Heart left ventricle (tissue), 16 donors: Measurements from ENCODE around the gene TAOK1. TPM values are rescaled to one million over a fixed set of nuclear protein-coding genes. Genes with fewer than 3 reads are reported as not detected.
"Not testable (repeated sequence)": the region's sequence is repeated elsewhere in the genome, so short reads cannot be mapped to it uniquely, and the experiment has no call there.

ENCODE experiments used
- ATAC-seq, 4 donors: fragments of 200-7000 bp; cut with Tn5 transposase; one replicate each; pipeline ENCODE4 v1.9.1; 2020 to 2022; ENCODE audit warnings: moderate library complexity in 4 of 4, mild to moderate bottlenecking in 3 of 4, moderate number of reproducible peaks in 1 of 4
- DNase-seq, 5 donors: peaks; one replicate each; pipeline ENCODE4 v3.0.0-alpha.2; 2020
- H3K27ac ChIP-seq, 12 donors: fragments of 200-600 bp; sonication (generic) in 4 of 12; one replicate each; pipeline versions ENCODE4 v1.5.0 to v1.8.0; 2016 to 2022; ENCODE audit warnings: mild to moderate bottlenecking in 2 of 12
- H3K27me3 ChIP-seq, 9 donors: fragments of 200-600 bp; sonication (generic) in 2 of 9; one replicate each; pipeline versions ENCODE4 v1.5.1 to v1.8.0; 2016 to 2022; ENCODE audit warnings: mild to moderate bottlenecking in 3 of 9
- H3K36me3 ChIP-seq, 9 donors: fragments of 200-600 bp; sonication (generic) in 2 of 9; one replicate each; pipeline versions ENCODE4 v1.5.0 to v1.8.0; 2018 to 2022; ENCODE audit warnings: mild to moderate bottlenecking in 2 of 9
- H3K4me1 ChIP-seq, 12 donors: fragments of 200-600 bp; sonication (generic) in 4 of 12; one replicate each; pipeline versions ENCODE4 v1.5.0 to v1.8.0; 2016 to 2022; ENCODE audit warnings: mild to moderate bottlenecking in 3 of 12
- H3K4me3 ChIP-seq, 12 donors: fragments of 200-600 bp; sonication (generic) in 4 of 12; one replicate each; pipeline versions ENCODE4 v1.5.0 to v1.8.0; 2017 to 2022; ENCODE audit warnings: mild to moderate bottlenecking in 9 of 12, moderate library complexity in 4 of 12
- H3K9me3 ChIP-seq, 12 donors: fragments of 200-600 bp; sonication (generic) in 4 of 12; one replicate each; pipeline versions ENCODE4 v1.5.0 to v1.8.0; 2016 to 2022; ENCODE audit warnings: mild to moderate bottlenecking in 1 of 12
- POLR2A ChIP-seq, 2 donors: fragments of 450-650 bp; IDR thresholded peaks; one replicate each; pipeline ENCODE4 v1.6.1; 2017; ENCODE audit warnings: antibody characterized with exemption in 2 of 2, mild to moderate bottlenecking in 2 of 2, moderate library complexity in 2 of 2
- WGBS, 4 donors: extraction: QIAGEN DNeasy Blood & Tissue Kit in 2 of 4; methylation state at CpG; one replicate each; pipeline versions ENCODE4 v1.1.5 to v1.1.7; 2013 to 2018; 5-methylcytosine and 5-hydroxymethylcytosine counted together
- intact Hi-C, 10 donors: fragments of 100-400 bp; cut with DNase I; formaldehyde crosslinking; loops; one replicate each; pipeline versions ENCODE4 v1.11.1 to v1.14.2; 2022
- polyA plus RNA-seq, 2 donors: library from polyadenylated mRNA; stranded (reverse); fragments of 200-250 nt; gene quantifications; one replicate each; pipeline ENCODE4 v1.2.3, GENCODE V29; 2013
- total RNA-seq, 9 donors: library from RNA; depleted of rRNA in 2 of 9; stranded (reverse); fragments of >200 nt in 2 of 9; fragmentation: NEBNext Ultra II Directional in 3 of 9; extraction: Animal tissue kit (Norgen Biotek cat#: 25700) in 3 of 9; gene quantifications; one replicate each; pipeline versions ENCODE4 v1.1.0 to v1.2.4, GENCODE V29; 2016 to 2023
- TF ChIP-seq, protein P1 (sequence below), 12 donors: fragments of 200-600 bp; sonication (generic) in 4 of 12; IDR thresholded peaks; one replicate each; pipeline versions ENCODE4 v1.5.0 to v1.8.0; 2018 to 2022; ENCODE audit warnings: antibody characterized with exemption in 12 of 12, mild to moderate bottlenecking in 5 of 12
- donor health status: ischemic (EF 13 %, LVEDD 7.1; RV severe dilation, severe dysfunction).
- donor health status: healthy with polysubstance abuse.
- donor health status: DM: no; HTN: yes; CAD: no.
- donor health status: DM: no; HTN: no; CAD: no.
- donor health status: ischemic (EF 25% LVEDD 6.9; RV normal size, moderate dysfunction).
- donor health status: ischemic (EF 25% LVEDD 5.7; RV mildly dilated, moderate dysfunction).
- donor health status: healthy.
- donor health status: DM: yes; HTN: yes; CAD: no.
- donor health status: ischemic (EF 35%, LVEDD 5.7; RV mildly dilated, moderate dysfunction).
- donor health status: nonischemic (EF 11% LVEDD 7.7; RV severe dilation, severe dysfunction).
- donor health status: DM: yes; HTN: yes; CAD: no.
- donor health status: PGD.
- donor health status: ischemic (EF 29% LVEDD 5.4; RV normal size, mild dysfunction).
- donor health status: nonischemic (EF 23%, LVEDD 6.1; RV moderate dilation, normal function).

The TAOK1 gene
- total and polyA plus RNA-seq, 11 donors: 9.2 to 81.2 (median 59.0) TPM

DNA sequence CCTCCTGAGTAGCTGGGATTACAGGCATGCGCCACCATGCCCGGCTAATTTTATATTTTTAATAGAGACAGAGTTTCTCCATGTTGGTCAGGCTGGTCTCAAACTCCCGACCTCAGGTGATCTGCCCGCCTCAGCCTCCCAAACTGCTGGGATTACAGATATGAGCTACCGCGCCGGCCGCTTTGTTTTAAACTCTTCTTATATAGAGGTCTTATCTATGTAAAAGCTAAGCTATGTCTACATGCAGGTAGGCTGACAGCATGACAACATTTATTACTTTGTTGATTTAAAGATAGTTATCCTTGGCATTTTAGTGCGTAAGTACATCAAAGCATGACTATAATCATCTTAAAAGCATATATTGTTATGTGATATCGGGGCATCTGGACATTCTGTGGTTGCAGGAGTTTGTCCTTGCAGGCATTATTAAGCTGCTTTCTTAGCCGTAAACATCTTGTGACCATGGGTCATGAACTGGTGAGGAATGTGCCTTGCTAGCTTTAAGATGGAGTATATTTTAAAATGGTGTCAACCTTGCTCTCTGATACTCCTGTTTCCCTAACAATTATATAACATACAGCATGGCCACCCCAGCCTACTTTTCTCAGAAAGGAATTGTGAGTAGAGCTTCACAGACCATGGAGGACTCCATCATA, 45.8 kb upstream of the TAOK1 start:
- intact Hi-C loops: no loop called here
- ATAC-seq (no peak), DNase-seq (no peak)
- Histone ChIP-seq H3K4me3 (no peak overlapping the region), H3K27me3 (peaks cover 0 to 5% (median 0%) of the 10 kb centered on the region in 9 donors), H3K9me3 (no peaks in the 10 kb centered on the region), H3K4me1 (no peaks in the 10 kb centered on the region), H3K27ac (no peak overlapping the region), H3K36me3 (no peaks in the 10 kb centered on the region)
- TF ChIP-seq POLR2A (IDR thresholded peaks at IDR 0.05): no peak
- TF ChIP-seq, protein P1, sequence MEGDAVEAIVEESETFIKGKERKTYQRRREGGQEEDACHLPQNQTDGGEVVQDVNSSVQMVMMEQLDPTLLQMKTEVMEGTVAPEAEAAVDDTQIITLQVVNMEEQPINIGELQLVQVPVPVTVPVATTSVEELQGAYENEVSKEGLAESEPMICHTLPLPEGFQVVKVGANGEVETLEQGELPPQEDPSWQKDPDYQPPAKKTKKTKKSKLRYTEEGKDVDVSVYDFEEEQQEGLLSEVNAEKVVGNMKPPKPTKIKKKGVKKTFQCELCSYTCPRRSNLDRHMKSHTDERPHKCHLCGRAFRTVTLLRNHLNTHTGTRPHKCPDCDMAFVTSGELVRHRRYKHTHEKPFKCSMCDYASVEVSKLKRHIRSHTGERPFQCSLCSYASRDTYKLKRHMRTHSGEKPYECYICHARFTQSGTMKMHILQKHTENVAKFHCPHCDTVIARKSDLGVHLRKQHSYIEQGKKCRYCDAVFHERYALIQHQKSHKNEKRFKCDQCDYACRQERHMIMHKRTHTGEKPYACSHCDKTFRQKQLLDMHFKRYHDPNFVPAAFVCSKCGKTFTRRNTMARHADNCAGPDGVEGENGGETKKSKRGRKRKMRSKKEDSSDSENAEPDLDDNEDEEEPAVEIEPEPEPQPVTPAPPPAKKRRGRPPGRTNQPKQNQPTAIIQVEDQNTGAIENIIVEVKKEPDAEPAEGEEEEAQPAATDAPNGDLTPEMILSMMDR (IDR thresholded peaks at IDR 0.05): no peak
- 88 to 94% (median 91%) methylated on average over 11 of the region's 11 CpGs for WGBS, 4 donors

GRCh38 chr17:29345066-29345465, 45.1 kb upstream of the TAOK1 start:
- TF ChIP-seq, protein P1 (IDR thresholded peaks at IDR 0.05): no peak
- no peak for TF ChIP-seq POLR2A (IDR thresholded peaks at IDR 0.05)
- 75 to 81% (median 79%) methylated on average over 3 of the region's 3 CpGs for WGBS, 4 donors
- Histone ChIP-seq H3K9me3 (no peaks in the 10 kb centered on the region), H3K36me3 (no peaks in the 10 kb centered on the region), H3K27me3 (peaks cover 0 to 5% (median 0%) of the 10 kb centered on the region in 9 donors), H3K4me1 (no peaks in the 10 kb centered on the region), H3K27ac (no peak overlapping the region), H3K4me3 (no peak overlapping the region)
- intact Hi-C loops: no loop called here
- DNase-seq: no peak
- no peak for ATAC-seq

- H3K27me3 ChIP-seq, H3K36me3 ChIP-seq, H3K9me3 ChIP-seq, DNase-seq, H3K4me3 ChIP-seq, H3K27ac ChIP-seq, ATAC-seq, H3K4me1 ChIP-seq, intact Hi-C loops: not testable (repeated sequence)
- 93 to 96% (median 94%) methylated on average over 11 of the region's 11 CpGs for WGBS, 4 donors
Measured at GRCh38 chr17:29345470-29345869, 44.7 kb upstream of the TAOK1 start.

DNA sequence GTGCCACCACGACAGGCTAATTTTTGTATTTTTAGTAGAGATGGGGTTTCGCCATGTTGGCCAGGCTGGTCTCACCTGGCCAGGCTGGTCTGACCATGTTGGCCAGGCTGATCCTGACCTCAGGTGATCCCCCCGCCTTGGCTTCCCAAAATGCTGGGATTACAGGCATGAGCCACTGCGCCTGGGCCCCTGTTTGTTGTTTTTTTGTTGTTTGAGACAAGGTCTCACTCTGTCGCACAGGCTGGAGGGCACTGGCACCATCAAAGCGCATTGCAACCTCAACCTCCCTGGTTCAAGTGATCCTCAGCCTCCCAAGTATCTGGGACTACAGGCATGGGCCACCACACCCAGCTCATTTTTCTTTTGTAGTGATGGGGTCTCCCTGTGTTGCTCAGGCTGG, 43.7 kb upstream of the TAOK1 start:
- H3K4me3 ChIP-seq: no peak overlapping the region
- DNase-seq (no peak), ATAC-seq (no peak)
- H3K9me3 ChIP-seq: no peaks in the 10 kb centered on the region
- peaks cover 0 to 5% (median 0%) of the 10 kb centered on the region in 9 donors for H3K27me3 ChIP-seq
- no peaks in the 10 kb centered on the region for H3K4me1 ChIP-seq
- TF ChIP-seq, protein P1 (IDR thresholded peaks at IDR 0.05): no peak
- TF ChIP-seq POLR2A (IDR thresholded peaks at IDR 0.05): no peak
- H3K36me3 ChIP-seq: no peaks in the 10 kb centered on the region
- no peak overlapping the region for H3K27ac ChIP-seq
- intact Hi-C loops: no loop called here
- WGBS, 4 donors: 89 to 96% (median 94%) methylated on average over 6 of the region's 6 CpGs
